Measurements from ENCODE around the gene SPDYE5.
"Not testable (repeated sequence)": the region's sequence is repeated elsewhere in the genome, so short reads cannot be mapped to it uniquely, and the experiment has no call there.

SPDYE5 gene

GRCh38 chr7:75521727-75522126 is 29.6 kb downstream of the SPDYE5 start:
- not testable (repeated sequence) for H3K27me3 Mint-ChIP-seq; H3K9me3 Mint-ChIP-seq; H3K27ac Mint-ChIP-seq; H3K4me3 Mint-ChIP-seq; DNase-seq (ENCODE audit: low spot score in 2 of 2); ATAC-seq (ENCODE audit: low read depth)
- H3K4me1 Mint-ChIP-seq, result peaks cover 18% of the 10 kb centered on the region
- peaks cover 34% of the 10 kb centered on the region for H3K36me3 Mint-ChIP-seq

- H3K4me1 Mint-ChIP-seq, result peaks cover 20% of the 10 kb centered on the region
- not testable (repeated sequence) for H3K9me3 Mint-ChIP-seq; DNase-seq (ENCODE audit: low spot score in 2 of 2); ATAC-seq (ENCODE audit: low read depth); H3K27me3 Mint-ChIP-seq
- H3K27ac Mint-ChIP-seq, result peak overlapping the region; percentile 86
- H3K36me3 Mint-ChIP-seq, result peaks cover 13% of the 10 kb centered on the region
- peak overlapping the region; percentile 83 for H3K4me3 Mint-ChIP-seq
Measured at GRCh38 chr7:75527224-75527722, 35.2 kb downstream of the SPDYE5 start.

GRCh38 chr7:75531359-75531821 is 39.3 kb downstream of the SPDYE5 start:
- Mint-ChIP-seq H3K9me3 (no peaks in the 10 kb centered on the region), H3K4me1 (peaks cover 11% of the 10 kb centered on the region), H3K27ac (no peak overlapping the region), H3K4me3 (no peak overlapping the region), H3K36me3 (no peaks in the 10 kb centered on the region), H3K27me3 (no peaks in the 10 kb centered on the region)
- no peak for ATAC-seq (ENCODE audit: low read depth)
- no peak for DNase-seq (ENCODE audit: low spot score in 2 of 2)

- peaks cover 3% of the 10 kb centered on the region for H3K36me3 Mint-ChIP-seq
- H3K9me3 Mint-ChIP-seq, result no peaks in the 10 kb centered on the region
- ATAC-seq (ENCODE audit: low read depth) (no peak), DNase-seq (ENCODE audit: low spot score in 2 of 2) (no peak)
- no peak overlapping the region for H3K27ac Mint-ChIP-seq
- peaks cover 4% of the 10 kb centered on the region for H3K4me1 Mint-ChIP-seq
- H3K4me3 Mint-ChIP-seq, result no peak overlapping the region
- H3K27me3 Mint-ChIP-seq, result no peaks in the 10 kb centered on the region
Measured at GRCh38 chr7:75532639-75533038, 40.5 kb downstream of the SPDYE5 start.

GRCh38 chr7:75533926-75534325 is 41.8 kb downstream of the SPDYE5 start:
- peaks cover 3% of the 10 kb centered on the region for H3K36me3 Mint-ChIP-seq
- DNase-seq (ENCODE audit: low spot score in 2 of 2) (no peak), ATAC-seq (ENCODE audit: low read depth) (no peak)
- H3K4me3 Mint-ChIP-seq, result no peak overlapping the region
- no peak overlapping the region for H3K27ac Mint-ChIP-seq
- H3K9me3 Mint-ChIP-seq, result no peaks in the 10 kb centered on the region
- no peaks in the 10 kb centered on the region for H3K27me3 Mint-ChIP-seq
- H3K4me1 Mint-ChIP-seq, result peaks cover 4% of the 10 kb centered on the region

GRCh38 chr7:75534727-75535307 is 42.7 kb downstream of the SPDYE5 start:
- peaks cover 4% of the 10 kb centered on the region for H3K4me1 Mint-ChIP-seq
- ATAC-seq (ENCODE audit: low read depth) (peak; percentile 86), DNase-seq (ENCODE audit: low spot score in 2 of 2) (no peak)
- H3K9me3 Mint-ChIP-seq, result no peaks in the 10 kb centered on the region
- H3K36me3 Mint-ChIP-seq, result peaks cover 3% of the 10 kb centered on the region
- H3K27ac Mint-ChIP-seq, result peak overlapping the region; percentile 63
- peak overlapping the region; percentile 33 for H3K4me3 Mint-ChIP-seq
- no peaks in the 10 kb centered on the region for H3K27me3 Mint-ChIP-seq

GRCh38 chr7:75536491-75536890 is 44.4 kb downstream of the SPDYE5 start:
- no peak overlapping the region for H3K27ac Mint-ChIP-seq
- H3K4me3 Mint-ChIP-seq, result no peak overlapping the region
- H3K9me3 Mint-ChIP-seq, result no peaks in the 10 kb centered on the region
- peaks cover 3% of the 10 kb centered on the region for H3K36me3 Mint-ChIP-seq
- DNase-seq (ENCODE audit: low spot score in 2 of 2), result no peak
- H3K27me3 Mint-ChIP-seq, result no peaks in the 10 kb centered on the region
- peaks cover 4% of the 10 kb centered on the region for H3K4me1 Mint-ChIP-seq
- ATAC-seq (ENCODE audit: low read depth), result no peak

GRCh38 chr7:75536940-75537538 is 44.9 kb downstream of the SPDYE5 start:
- DNase-seq (ENCODE audit: low spot score in 2 of 2) (no peak), ATAC-seq (ENCODE audit: low read depth) (no peak)
- Mint-ChIP-seq H3K9me3 (no peaks in the 10 kb centered on the region), H3K4me3 (no peak overlapping the region), H3K27ac (no peak overlapping the region), H3K27me3 (no peaks in the 10 kb centered on the region), H3K36me3 (peaks cover 7% of the 10 kb centered on the region), H3K4me1 (peaks cover 4% of the 10 kb centered on the region)

- Mint-ChIP-seq H3K4me3 (no peak overlapping the region), H3K27ac (no peak overlapping the region), H3K9me3 (no peaks in the 10 kb centered on the region), H3K4me1 (peaks cover 4% of the 10 kb centered on the region), H3K27me3 (no peaks in the 10 kb centered on the region), H3K36me3 (peaks cover 7% of the 10 kb centered on the region)
- ATAC-seq (ENCODE audit: low read depth) (no peak), DNase-seq (ENCODE audit: low spot score in 2 of 2) (no peak)
Measured at GRCh38 chr7:75537731-75538130, 45.6 kb downstream of the SPDYE5 start.

GRCh38 chr7:75546237-75547015 is 54.3 kb downstream of the SPDYE5 start:
- Mint-ChIP-seq H3K27ac (no peak overlapping the region), H3K4me1 (no peaks in the 10 kb centered on the region), H3K4me3 (no peak overlapping the region), H3K9me3 (no peaks in the 10 kb centered on the region), H3K36me3 (peaks cover 4% of the 10 kb centered on the region), H3K27me3 (no peaks in the 10 kb centered on the region)
- DNase-seq (ENCODE audit: low spot score in 2 of 2) (no peak), ATAC-seq (ENCODE audit: low read depth) (no peak)

All from memory B cell (primary cell).